ENCODE measurements around the gene DDIT4.
"Not testable (repeated sequence)": the region's sequence is repeated elsewhere in the genome, so short reads cannot be mapped to it uniquely, and the experiment has no call there.

The DDIT4 gene

GRCh38 chr10:72238392-72239175 is 35.1 kb upstream of the DDIT4 start:
- no peak overlapping the region for H3K9ac ChIP-seq (ENCODE audit: low read depth, low read length)
- H3K4me1 ChIP-seq (ENCODE audit: control insufficient read depth, insufficient read depth, low read length), result no peaks in the 10 kb centered on the region; the same call in 1 of the 2 replicates
- peaks cover 19% of the 10 kb centered on the region for H3K36me3 ChIP-seq (ENCODE audit: control insufficient read depth, insufficient read depth, low read length)
- H3K9me3 ChIP-seq (ENCODE audit: control insufficient read depth, insufficient read depth, low read length), result no peaks in the 10 kb centered on the region
- no peaks in the 10 kb centered on the region for H3K27me3 ChIP-seq (ENCODE audit: control insufficient read depth, insufficient read depth, low read length)
- H3K4me3 ChIP-seq (ENCODE audit: low read depth, low read length), result no peak overlapping the region
- H3K27ac ChIP-seq (ENCODE audit: low read depth, low read length), result no peak overlapping the region

- H3K36me3 ChIP-seq (ENCODE audit: control insufficient read depth, insufficient read depth, low read length), result peaks cover 12% of the 10 kb centered on the region
- no peak overlapping the region for H3K4me3 ChIP-seq (ENCODE audit: low read depth, low read length)
- H3K9me3 ChIP-seq (ENCODE audit: control insufficient read depth, insufficient read depth, low read length), result no peaks in the 10 kb centered on the region
- no peaks in the 10 kb centered on the region for H3K27me3 ChIP-seq (ENCODE audit: control insufficient read depth, insufficient read depth, low read length)
- no peaks in the 10 kb centered on the region; the same call in 1 of the 2 replicates for H3K4me1 ChIP-seq (ENCODE audit: control insufficient read depth, insufficient read depth, low read length)
- no peak overlapping the region for H3K27ac ChIP-seq (ENCODE audit: low read depth, low read length)
- H3K9ac ChIP-seq (ENCODE audit: low read depth, low read length), result no peak overlapping the region
Observed at GRCh38 chr10:72239409-72239808, 34.3 kb upstream of the DDIT4 start.

GRCh38 chr10:72240371-72240770 is 33.4 kb upstream of the DDIT4 start:
- no peaks in the 10 kb centered on the region for H3K9me3 ChIP-seq (ENCODE audit: control insufficient read depth, insufficient read depth, low read length)
- H3K27ac ChIP-seq (ENCODE audit: low read depth, low read length), result no peak overlapping the region
- H3K9ac ChIP-seq (ENCODE audit: low read depth, low read length), result no peak overlapping the region
- H3K4me3 ChIP-seq (ENCODE audit: low read depth, low read length), result no peak overlapping the region
- H3K27me3 ChIP-seq (ENCODE audit: control insufficient read depth, insufficient read depth, low read length), result no peaks in the 10 kb centered on the region
- no peaks in the 10 kb centered on the region; the same call in 1 of the 2 replicates for H3K4me1 ChIP-seq (ENCODE audit: control insufficient read depth, insufficient read depth, low read length)
- H3K36me3 ChIP-seq (ENCODE audit: control insufficient read depth, insufficient read depth, low read length), result peaks cover 6% of the 10 kb centered on the region

GRCh38 chr10:72241691-72242252 is 32.0 kb upstream of the DDIT4 start:
- Histone ChIP-seq H3K36me3 (ENCODE audit: control insufficient read depth, insufficient read depth, low read length) (no peaks in the 10 kb centered on the region), H3K27ac (ENCODE audit: low read depth, low read length) (no peak overlapping the region), H3K27me3 (ENCODE audit: control insufficient read depth, insufficient read depth, low read length) (no peaks in the 10 kb centered on the region), H3K9me3 (ENCODE audit: control insufficient read depth, insufficient read depth, low read length) (no peaks in the 10 kb centered on the region), H3K4me3 (ENCODE audit: low read depth, low read length) (no peak overlapping the region), H3K4me1 (ENCODE audit: control insufficient read depth, insufficient read depth, low read length) (no peaks in the 10 kb centered on the region; the same call in 1 of the 2 replicates), H3K9ac (ENCODE audit: low read depth, low read length) (no peak overlapping the region)

- no peaks in the 10 kb centered on the region for H3K9me3 ChIP-seq (ENCODE audit: control insufficient read depth, insufficient read depth, low read length)
- no peak overlapping the region for H3K9ac ChIP-seq (ENCODE audit: low read depth, low read length)
- H3K27me3 ChIP-seq (ENCODE audit: control insufficient read depth, insufficient read depth, low read length), result no peaks in the 10 kb centered on the region
- no peak overlapping the region for H3K4me3 ChIP-seq (ENCODE audit: low read depth, low read length)
- no peaks in the 10 kb centered on the region; the same call in 1 of the 2 replicates for H3K4me1 ChIP-seq (ENCODE audit: control insufficient read depth, insufficient read depth, low read length)
- H3K36me3 ChIP-seq (ENCODE audit: control insufficient read depth, insufficient read depth, low read length), result no peaks in the 10 kb centered on the region
- H3K27ac ChIP-seq (ENCODE audit: low read depth, low read length), result no peak overlapping the region
Observed at GRCh38 chr10:72242675-72243074, 31.0 kb upstream of the DDIT4 start.

- H3K4me1 ChIP-seq (ENCODE audit: control insufficient read depth, insufficient read depth, low read length), result peaks cover 11% of the 10 kb centered on the region
- H3K9ac ChIP-seq (ENCODE audit: low read depth, low read length), result no peak overlapping the region
- H3K27ac ChIP-seq (ENCODE audit: low read depth, low read length), result no peak overlapping the region
- H3K9me3 ChIP-seq (ENCODE audit: control insufficient read depth, insufficient read depth, low read length), result no peaks in the 10 kb centered on the region
- no peaks in the 10 kb centered on the region for H3K27me3 ChIP-seq (ENCODE audit: control insufficient read depth, insufficient read depth, low read length)
- no peak overlapping the region for H3K4me3 ChIP-seq (ENCODE audit: low read depth, low read length)
- H3K36me3 ChIP-seq (ENCODE audit: control insufficient read depth, insufficient read depth, low read length), result no peaks in the 10 kb centered on the region
Observed at GRCh38 chr10:72243822-72244437, 29.8 kb upstream of the DDIT4 start.

- H3K27ac ChIP-seq (ENCODE audit: low read depth, low read length), result no peak overlapping the region
- no peak overlapping the region for H3K4me3 ChIP-seq (ENCODE audit: low read depth, low read length)
- no peak overlapping the region for H3K9ac ChIP-seq (ENCODE audit: low read depth, low read length)
- H3K27me3 ChIP-seq (ENCODE audit: control insufficient read depth, insufficient read depth, low read length), result no peaks in the 10 kb centered on the region
- H3K36me3 ChIP-seq (ENCODE audit: control insufficient read depth, insufficient read depth, low read length), result no peaks in the 10 kb centered on the region
- H3K9me3 ChIP-seq (ENCODE audit: control insufficient read depth, insufficient read depth, low read length), result no peaks in the 10 kb centered on the region
- H3K4me1 ChIP-seq (ENCODE audit: control insufficient read depth, insufficient read depth, low read length), result peaks cover 11% of the 10 kb centered on the region
Observed at GRCh38 chr10:72244573-72245038, 29.1 kb upstream of the DDIT4 start.

- no peaks in the 10 kb centered on the region for H3K36me3 ChIP-seq (ENCODE audit: control insufficient read depth, insufficient read depth, low read length)
- no peak overlapping the region for H3K9ac ChIP-seq (ENCODE audit: low read depth, low read length)
- H3K27me3 ChIP-seq (ENCODE audit: control insufficient read depth, insufficient read depth, low read length), result no peaks in the 10 kb centered on the region
- no peak overlapping the region for H3K4me3 ChIP-seq (ENCODE audit: low read depth, low read length)
- H3K27ac ChIP-seq (ENCODE audit: low read depth, low read length), result no peak overlapping the region
- H3K9me3 ChIP-seq (ENCODE audit: control insufficient read depth, insufficient read depth, low read length), result no peaks in the 10 kb centered on the region
- peaks cover 11% of the 10 kb centered on the region for H3K4me1 ChIP-seq (ENCODE audit: control insufficient read depth, insufficient read depth, low read length)
Observed at GRCh38 chr10:72245949-72246525, 27.7 kb upstream of the DDIT4 start.

- Histone ChIP-seq H3K27me3 (ENCODE audit: control insufficient read depth, insufficient read depth, low read length) (no peaks in the 10 kb centered on the region), H3K9ac (ENCODE audit: low read depth, low read length) (0 out of 2 replicates have a peak overlapping the region, but pooled peaks have one; percentile 3), H3K27ac (ENCODE audit: low read depth, low read length) (peak overlapping the region; percentile 78), H3K36me3 (ENCODE audit: control insufficient read depth, insufficient read depth, low read length) (no peaks in the 10 kb centered on the region), H3K4me3 (ENCODE audit: low read depth, low read length) (0 out of 2 replicates have a peak overlapping the region, but pooled peaks have one; percentile 7), H3K9me3 (ENCODE audit: control insufficient read depth, insufficient read depth, low read length) (no peaks in the 10 kb centered on the region), H3K4me1 (ENCODE audit: control insufficient read depth, insufficient read depth, low read length) (peaks cover 11% of the 10 kb centered on the region)
Observed at GRCh38 chr10:72248468-72249151, 25.1 kb upstream of the DDIT4 start.

- H3K4me1 ChIP-seq (ENCODE audit: control insufficient read depth, insufficient read depth, low read length), result peaks cover 12% of the 10 kb centered on the region
- H3K27ac ChIP-seq (ENCODE audit: low read depth, low read length); H3K4me3 ChIP-seq (ENCODE audit: low read depth, low read length); H3K9me3 ChIP-seq (ENCODE audit: control insufficient read depth, insufficient read depth, low read length); H3K9ac ChIP-seq (ENCODE audit: low read depth, low read length); H3K27me3 ChIP-seq (ENCODE audit: control insufficient read depth, insufficient read depth, low read length); H3K36me3 ChIP-seq (ENCODE audit: control insufficient read depth, insufficient read depth, low read length): not testable (repeated sequence)
Observed at GRCh38 chr10:72249176-72249862, 24.4 kb upstream of the DDIT4 start.
